Activated T-cell treated with anti-CD3 and anti-CD28 coated beads, Interleukin-2, amount 50 U/mL, for 1 hour (primary cell): ENCODE data around the gene SLC19A1.

ENCODE experiments used
- DNase-seq: peaks from one replicate; pipeline ENCODE4 v3.0.0-alpha.2; 2020

Gene SLC19A1

DNA sequence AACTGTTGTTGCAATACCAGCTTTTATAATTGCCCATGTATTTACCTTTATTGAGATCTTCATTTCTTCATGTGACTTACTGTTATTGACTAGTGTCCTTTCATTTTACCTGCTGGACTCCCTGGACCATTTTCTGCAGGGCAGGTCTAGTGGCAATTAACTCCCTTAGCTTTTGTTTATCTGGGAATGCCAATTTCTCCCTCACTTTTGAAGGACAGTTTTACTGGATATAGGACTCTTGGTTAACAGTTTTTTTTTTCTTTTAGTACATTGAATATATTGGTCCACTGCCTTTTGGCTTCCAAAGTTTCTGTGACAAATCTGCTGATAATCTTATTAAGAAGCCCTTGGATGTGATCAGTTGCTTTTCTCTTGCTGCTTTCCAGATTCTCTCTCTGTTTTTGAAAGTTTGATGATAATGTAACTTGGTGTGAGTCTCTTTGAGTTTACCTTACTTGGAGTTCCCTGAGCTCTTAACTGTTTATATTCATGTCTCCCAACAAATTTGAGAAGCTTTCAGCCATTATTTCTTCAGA, 80.4 kb downstream of the SLC19A1 start:
- no peak for DNase-seq

DNA sequence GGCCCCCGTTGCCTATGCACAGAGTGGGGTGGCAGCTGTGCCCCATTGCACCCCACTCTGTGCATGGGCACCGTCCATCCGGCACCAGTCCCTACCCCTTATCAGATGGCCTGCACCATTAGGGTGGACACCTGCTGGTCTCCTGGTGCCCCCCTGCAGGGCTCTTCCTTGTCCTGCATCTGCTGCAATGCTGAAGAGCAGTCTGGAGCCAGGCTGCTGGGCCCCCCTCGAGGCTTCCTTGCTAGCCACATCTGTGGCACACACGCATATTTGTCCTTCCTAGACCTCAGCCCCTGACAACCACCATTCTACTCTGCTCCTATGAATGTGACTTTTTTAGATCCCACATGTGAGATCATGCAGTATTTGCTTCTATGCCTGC, 80.9 kb downstream of the SLC19A1 start:
- DNase-seq, result no peak

DNA sequence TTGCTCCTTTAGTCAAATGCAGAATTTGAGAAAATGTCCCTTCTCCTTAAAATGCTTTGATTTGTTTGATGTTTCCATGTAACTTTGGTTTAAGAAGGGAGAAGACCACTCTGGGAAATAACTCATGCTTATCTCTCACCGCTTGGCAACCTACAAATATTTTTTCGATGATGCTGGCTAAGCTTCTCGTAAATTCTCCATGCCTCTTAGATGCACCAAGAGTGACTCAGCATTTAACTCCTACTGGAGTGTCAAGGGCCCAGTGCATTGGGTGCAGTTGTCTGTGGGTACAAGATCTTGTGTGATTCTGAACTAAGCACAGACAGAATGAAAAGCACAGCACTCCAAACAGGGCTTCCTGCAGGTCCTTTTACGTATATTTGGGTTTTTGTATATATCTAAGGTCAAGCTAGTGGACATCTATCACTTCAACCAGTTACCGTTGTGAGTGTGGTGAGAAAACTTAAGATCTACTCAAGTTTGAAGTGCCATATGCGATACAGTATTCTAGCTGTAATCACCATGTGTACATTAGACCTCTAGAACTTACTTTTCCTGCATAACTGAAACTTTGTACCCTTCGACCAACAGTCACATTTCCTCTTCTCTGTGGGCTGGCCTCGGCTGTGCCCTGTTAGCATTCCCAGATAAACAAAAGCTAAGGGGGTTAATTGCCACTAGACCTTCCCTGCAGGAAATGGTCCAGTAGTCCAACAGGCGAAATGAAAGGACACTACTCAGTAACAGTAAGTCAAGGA, 81.5 kb downstream of the SLC19A1 start:
- DNase-seq, result no peak

DNA sequence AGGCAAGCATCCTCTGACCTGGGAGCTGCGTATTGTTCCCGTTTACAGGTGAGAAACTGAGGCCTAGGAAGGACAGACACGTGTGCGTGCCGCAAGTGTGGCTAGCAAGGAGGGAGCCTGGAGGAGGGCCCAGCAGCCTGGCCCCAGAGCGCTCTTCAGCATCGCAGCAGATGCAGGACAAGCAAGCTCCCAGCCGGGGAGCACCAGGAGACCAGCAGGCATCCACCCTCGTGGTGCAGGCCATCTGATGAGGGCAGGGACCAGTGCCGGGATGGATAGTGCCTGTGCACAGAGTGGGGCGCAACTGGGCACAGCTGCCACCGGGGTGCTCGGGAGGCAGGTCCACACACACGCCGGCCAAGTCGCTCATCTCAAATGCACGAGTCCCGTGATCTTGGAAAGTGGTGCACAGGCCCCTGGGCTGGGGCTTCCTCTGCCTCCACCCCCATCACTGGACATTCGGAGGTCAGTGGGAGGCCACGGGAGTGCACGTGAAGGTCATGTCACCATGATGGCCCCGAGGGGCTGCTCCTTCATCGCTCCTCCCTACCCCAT, 82.2 kb downstream of the SLC19A1 start:
- DNase-seq, result no peak

DNA sequence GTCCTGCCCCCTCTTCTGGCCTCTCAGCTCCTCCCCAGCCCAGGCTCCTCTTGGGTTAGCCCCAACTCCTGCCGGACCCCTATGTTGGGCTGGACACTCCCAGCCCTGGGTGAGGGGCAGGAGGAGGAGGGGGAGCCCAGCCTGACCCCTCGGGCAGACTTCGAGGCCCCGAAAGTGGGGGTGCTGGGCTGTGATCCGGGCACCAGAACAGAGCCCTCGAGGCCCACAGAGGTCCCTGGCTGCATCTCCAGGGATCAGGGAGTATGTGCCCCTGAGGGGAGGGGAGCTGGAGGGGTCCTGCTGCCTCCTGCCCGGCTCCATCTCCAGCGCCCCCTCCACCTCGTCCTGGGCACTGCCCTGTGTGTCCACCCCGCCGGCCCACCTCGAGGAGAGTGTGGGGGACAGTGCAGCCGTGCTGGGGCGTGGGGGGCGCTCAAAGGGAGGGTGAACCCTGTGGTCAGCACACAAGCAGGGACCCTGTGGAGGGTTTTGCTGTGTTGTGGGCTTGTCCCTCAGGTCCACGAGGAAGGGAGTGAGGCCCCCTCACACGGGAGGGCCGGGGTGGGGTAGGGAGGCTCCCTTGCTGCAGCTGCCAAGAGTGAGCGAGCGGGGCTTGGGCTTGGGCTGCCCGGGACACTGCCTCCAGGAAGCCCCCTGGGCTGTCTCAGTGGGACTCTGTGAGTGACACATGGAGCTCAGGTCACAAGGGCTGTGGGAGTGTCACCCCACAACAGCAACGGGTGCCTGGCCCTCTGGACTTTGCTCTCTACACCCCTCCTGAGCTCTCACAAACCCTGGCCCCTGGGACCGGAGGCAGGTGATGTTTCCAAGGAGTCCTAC, 82.8 kb downstream of the SLC19A1 start:
- DNase-seq, result no peak

DNA sequence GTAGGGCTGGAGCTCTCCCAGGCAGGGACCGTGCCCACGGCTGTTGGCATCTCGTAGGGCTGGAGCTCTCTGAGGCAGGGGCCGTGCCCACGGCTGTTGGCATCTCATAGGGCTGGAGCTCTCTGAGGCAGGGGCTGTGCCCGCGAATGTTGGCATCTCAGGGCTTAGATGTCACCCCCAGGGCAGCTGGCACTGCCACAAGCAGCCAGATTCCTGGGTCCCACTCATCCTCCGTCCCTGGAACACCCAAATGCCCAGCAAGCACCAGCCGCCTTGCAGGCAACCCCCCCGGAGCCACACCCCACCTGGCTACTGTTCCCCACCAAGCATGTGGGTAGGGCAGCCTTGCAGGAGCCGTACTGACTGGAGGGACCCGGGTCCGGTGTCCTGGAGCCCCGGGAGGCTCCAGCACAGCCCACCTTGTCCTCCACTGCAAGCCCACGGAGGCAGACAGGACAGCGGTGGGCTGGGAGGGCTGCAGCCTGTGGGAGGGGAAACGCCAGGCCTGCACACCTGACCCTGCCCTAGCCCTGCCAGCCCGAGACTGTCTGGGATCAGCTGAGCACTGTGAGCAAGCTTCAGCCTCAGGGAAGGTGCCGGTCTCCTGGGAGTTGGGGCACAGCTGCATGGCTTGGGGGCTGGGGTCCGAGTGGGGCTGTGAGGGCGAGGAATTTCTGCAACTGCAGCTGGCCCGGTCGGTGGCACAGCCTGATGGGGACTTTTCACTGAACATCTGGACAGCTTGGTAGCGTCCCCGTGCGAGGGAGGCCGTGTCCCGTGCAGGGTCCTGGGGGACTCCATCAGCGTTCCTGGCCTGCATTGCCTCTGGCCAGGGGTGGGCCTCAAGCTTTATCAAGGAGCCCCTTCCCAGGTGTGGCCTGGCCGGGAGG, 83.7 kb downstream of the SLC19A1 start:
- DNase-seq, result no peak

DNA sequence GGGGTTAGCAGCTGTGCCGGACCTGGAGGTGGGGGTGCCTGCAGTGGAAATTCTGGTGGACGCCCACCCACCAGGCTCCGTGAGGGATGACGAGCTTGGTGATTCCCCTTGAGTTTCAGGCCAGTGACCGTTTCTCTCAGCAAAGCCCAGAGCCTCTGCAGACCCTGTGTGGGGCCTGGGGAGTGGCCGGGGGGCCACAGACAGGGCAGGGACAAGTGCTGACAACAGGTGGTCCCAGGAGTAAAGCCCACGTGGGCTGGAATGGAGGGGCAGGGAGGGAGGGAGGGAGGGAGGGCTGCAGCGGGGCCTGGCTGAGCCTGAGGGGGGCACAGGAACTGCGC, 84.4 kb downstream of the SLC19A1 start:
- DNase-seq, result no peak

DNA sequence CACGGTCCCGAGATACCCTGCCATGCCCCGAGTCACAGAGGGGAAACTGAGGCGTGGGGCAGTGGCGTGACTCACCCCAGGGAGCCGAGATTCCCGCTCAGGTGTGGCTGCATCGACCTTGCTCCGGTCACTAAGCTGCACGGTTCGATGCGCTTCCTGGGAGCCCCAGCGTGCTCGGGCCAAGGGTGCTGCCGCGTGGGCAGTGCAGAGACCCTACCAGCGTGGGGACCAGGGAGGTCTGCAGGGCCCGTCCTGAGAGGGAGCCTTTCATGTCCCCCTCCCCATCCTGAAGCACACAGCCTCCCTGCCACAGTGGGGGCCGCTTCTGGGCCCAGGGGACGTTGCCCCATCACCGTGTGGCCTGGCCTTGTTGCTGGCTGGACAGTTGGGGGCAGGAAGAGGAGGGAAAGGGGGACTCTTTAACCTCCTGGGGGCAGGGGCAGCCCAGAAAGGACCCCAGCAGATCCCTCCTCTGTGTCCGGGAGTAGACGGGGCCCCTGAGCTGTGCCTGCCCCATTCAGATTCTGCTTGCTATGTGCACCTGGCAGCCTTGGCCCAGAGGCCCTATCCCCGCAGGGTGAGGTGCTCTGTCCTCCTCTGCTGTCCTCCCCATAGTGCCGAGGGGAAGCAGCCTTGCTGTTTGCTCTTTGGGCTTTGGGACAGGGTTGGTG, 84.9 kb downstream of the SLC19A1 start:
- no peak for DNase-seq

DNA sequence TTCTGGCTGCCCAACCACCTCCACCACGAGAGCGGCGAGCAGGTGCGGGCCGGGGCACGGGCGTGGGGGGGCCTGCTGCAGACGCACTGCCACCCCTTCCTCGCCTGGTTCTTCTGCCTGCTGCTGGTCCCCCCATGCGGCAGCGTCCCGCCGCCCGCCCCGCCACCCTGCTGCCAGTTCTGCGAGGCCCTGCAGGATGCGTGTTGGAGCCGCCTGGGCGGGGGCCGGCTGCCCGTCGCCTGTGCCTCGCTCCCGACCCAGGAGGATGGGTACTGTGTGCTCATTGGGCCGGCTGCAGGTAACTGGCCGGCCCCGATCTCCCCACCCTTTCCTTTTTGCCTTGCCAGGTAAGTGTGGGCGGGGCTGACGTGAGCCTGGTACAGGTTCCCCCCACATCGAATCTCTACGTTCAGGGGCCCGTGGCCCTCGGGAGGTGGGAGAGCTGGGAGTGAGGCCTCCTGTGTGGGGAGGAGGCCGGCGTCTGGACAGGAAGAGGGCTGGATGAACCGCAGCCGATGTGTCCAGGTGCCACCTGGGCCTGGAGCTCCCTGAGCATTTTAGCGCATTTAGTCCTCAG, 85.6 kb downstream of the SLC19A1 start:
- no peak for DNase-seq

DNA sequence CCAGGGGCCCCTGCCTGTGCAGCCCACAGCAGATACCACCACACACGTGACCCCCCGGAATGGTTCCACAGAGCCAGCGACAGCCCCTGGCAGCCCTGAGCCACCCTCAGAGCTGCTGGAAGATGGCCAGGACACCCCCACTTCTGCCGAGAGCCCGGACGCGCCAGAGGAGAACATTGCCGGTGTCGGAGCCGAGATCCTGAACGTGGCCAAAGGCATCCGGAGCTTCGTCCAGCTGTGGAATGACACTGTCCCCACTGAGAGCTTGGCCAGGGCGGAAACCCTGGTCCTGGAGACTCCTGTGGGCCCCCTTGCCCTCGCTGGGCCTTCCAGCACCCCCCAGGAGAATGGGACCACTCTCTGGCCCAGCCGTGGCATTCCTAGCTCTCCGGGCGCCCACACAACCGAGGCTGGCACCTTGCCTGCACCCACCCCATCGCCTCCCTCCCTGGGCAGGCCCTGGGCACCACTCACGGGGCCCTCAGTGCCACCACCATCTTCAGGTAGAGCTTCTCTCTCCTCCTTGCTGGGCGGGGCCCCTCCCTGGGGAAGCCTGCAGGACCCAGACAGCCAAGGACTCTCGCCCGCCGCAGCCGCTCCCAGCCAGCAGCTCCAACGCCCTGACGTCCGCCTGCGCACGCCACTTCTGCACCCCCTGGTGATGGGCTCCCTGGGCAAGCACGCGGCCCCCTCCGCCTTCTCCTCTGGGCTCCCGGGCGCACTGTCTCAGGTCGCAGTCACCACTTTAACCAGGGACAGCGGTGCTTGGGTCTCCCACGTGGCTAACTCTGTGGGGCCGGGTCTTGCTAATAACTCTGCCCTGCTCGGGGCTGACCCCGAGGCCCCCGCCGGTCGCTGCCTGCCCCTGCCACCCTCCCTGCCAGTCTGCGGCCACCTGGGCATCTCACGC, 86.3 kb downstream of the SLC19A1 start:
- no peak for DNase-seq

DNA sequence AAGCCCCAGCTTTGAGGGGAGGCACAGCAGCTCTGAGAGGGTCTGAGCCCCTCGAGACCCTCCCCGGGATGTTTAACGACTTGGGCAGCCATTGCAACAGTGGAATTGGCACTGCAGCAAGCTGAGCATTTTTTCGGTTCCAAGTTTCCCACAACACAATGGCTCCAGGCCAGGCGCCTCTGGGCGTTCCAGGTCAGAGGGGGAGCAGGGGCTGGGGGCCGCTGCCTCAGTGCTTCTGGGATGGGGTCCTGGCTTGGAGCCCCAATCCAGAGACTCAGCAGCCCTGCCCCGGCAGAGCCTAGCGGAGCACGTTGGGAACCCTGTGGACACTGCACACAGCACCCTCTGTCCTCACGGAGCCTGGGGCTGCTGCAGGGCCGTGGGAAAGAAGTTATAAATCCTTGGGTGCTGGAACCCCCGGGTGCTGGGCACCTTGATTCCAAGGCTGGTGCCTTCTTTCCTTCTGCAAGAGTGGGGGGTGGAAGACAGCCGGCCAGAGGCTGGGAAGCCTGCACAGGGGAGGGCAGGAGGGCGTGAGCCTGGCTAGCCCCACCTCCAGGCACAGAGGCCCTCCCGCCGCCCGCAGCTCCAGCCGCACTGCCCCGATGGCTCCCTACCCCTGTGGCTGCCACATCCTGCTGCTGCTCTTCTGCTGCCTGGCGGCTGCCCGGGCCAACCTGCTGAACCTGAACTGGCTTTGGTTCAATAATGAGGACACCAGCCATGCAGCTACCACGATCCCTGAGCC, 87.1 kb downstream of the SLC19A1 start:
- DNase-seq, result no peak

DNA sequence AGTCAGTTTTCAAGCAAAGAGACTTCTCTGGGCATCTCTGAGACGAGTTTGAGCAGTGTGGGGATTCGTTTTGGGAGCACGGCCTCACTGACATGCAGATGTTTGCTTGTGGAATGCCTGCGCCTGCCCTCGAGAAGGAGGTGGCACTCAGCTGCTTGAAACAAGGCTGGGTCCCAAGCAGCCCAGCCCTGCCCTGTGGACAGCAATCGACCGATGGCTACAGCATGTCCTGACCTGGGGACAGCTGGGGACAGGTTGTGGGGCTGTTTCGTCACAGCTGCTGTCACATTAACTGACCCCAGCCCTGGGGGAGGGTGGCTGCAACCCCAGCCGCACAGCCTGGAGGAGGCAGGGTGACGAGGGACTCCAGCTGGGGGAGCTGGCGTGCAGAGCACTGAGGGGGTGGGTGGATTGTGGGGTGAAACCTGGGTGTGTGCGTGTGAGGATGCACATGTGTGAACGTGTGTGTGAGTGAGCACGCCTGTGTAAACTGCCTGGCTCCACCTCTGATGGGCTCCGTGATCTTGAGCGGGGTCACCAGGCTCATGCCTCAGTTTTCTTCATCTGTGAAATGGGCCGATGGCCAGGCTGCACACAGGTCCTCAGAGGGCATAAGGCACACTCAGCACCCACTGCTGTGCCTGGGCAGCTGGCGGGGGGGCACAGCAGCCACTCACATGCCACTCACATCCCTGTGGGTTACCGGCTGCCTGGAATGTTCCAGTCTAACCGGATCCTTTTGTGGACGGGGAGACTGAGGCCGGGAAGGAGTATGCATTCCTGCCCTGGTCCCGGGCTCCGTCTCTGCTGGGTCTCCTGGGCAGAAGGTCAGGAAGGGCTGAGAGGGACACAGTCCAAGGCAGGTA, 87.9 kb downstream of the SLC19A1 start:
- DNase-seq, result no peak

DNA sequence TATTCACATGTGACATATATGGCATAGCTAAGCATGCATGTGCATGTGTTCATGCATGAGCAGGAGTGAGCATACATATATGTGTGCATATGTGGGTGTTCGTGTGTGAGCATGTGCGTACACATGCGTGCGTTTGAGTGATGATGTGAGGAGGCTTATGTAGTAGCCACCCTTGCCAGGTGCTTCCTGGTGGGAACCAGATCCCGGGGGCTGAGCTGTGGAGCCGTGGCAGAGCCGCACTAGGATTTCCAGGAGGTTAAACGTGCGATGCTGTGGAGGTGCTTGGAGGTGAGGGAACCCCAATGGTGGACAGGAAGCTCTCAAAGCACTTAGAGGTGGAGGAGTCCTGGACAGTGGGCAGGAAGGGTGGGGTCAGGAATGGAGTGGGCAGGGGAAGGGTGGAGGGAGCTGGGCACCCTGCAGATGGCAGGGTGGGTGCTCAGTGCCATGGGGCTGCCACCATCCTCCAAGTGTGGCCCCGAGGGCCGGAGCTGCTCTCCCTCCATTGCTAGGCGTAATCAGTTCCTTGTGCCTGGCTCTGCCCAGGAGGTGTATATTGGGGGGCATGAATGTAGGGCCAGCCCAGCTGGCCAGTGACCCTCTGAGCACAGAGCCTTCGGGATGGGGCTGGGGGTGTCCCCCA, 88.8 kb downstream of the SLC19A1 start:
- DNase-seq, result no peak

DNA sequence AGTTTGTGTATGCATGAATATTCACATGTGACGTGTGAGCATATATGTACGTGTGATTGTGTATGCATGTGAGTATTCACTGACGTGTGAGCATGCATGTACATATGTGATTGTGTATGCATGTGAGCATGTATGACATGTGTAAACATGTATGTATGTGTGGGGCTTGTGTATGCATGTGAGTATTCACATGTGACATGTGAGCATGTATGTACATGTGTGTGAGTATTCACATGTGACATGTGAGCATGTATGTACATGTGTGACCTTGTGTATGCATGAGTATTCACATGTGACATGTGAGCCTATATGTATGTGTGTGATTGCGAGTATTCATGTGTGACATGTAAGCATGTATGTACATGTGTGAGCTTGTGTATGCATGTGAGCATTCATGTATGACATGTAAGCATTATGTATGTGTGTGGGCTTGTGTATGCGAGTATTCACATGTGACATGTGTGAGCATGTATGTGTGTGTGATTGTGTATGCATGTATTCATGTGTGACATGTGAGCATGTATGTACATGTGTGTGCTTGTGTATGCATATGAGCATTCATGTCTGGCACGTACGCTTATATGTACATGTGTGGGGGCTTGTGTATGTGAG, 89.4 kb downstream of the SLC19A1 start:
- DNase-seq, result no peak

DNA sequence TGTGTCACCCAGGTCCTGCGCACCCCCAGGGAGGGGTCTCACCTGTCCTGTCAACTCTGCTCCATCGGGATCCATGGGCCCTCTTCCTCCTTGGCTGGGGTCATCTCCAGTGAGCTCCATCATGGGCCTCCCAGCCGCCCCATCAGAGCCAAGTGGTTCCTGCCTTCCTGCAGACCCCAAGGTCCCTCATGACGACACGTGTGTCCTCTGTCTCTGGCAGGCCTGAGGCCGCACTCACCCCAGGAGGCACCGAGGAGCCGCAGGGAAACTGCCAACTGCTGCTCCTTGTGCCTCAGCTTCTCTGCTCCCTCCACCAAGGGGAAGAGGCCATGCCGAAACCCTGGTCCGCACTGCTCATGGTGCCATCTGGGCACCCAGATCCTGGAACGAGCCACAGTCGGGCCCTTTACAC, 90.5 kb downstream of the SLC19A1 start:
- DNase-seq, result no peak

DNA sequence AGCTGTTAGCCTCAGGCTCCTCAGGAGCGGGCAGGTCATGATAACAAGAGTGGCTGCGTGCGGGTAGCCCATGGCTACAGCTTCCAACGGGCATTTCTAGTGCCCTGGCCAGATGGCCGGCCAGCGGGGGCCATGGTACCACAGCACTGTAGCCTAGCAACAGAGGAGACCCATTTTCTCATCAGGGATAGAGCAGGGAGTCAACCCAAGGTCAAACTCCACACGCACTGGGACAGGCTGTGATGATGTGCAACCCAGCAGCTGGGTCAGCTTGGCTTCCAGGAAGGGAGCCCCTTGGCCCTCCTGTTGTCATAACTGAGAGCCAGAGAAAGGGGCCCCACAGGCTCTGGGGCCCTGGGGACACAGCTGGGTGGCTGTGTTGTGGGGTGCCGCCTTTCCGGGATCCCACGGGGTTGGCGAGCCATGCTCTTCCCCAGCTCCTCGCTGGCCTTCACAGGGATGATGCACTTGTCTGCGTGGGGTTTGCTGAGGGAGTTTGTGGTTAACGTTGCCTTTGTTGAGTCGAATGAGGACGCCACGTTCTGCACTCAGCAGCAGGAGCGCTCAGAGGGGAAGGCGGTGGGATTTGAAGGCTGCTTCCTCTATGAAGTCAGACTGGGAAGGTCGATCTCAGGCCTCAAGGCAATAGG, 91.0 kb downstream of the SLC19A1 start:
- no peak for DNase-seq

DNA sequence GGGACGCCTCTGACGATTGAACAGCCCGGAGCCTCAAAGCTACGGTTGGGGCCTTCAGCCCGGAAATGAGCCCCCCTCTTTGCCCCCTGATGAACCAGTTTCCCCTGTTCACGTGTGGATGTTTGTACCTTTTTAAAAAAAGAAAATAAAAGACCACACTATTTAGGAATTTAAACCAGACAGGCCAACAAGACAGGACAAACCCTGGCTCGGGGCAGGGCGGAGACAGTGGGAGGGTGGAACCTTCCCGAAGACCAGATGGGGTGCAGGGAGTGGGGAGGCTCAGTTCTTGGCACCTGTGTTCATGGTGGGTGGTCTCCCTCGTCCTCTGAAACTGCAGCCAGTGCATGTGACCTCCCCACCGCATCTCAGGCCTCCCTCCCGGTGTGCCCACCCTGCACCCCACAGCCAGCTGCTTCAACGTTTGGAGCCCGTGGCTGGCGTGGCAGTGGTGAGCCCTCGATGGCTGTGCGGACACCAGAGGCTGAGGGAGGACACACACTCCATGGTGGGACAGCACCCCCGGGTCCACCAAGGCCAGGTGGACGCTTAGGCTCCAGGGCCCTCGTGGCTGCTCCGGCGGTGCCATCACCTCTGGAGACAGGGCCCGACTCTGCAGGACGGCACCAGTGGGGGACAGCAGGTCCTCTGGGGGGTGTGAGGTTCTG, 91.7 kb downstream of the SLC19A1 start:
- no peak for DNase-seq
